ENCODE results near the gene BAG1.

Gene BAG1

GRCh38 chr9:33289936-33290246, 25.4 kb upstream of the BAG1 start:
- H3K9me3 Mint-ChIP-seq: no peaks in the 10 kb centered on the region
- peaks cover 26% of the 10 kb centered on the region for H3K36me3 Mint-ChIP-seq
- no peaks in the 10 kb centered on the region for H3K27me3 Mint-ChIP-seq
- no peak for ATAC-seq
- H3K4me3 Mint-ChIP-seq: peak overlapping the region; percentile 92
- H3K27ac Mint-ChIP-seq: peak overlapping the region; percentile 98
- H3K4me1 Mint-ChIP-seq: peaks cover 33% of the 10 kb centered on the region

GRCh38 chr9:33289496-33289895, 25.0 kb upstream of the BAG1 start:
- H3K4me1 Mint-ChIP-seq: peaks cover 29% of the 10 kb centered on the region
- peak overlapping the region; percentile 98 for H3K27ac Mint-ChIP-seq
- H3K4me3 Mint-ChIP-seq: peak overlapping the region; percentile 92

GRCh38 chr9:33288828-33289483, 24.4 kb upstream of the BAG1 start:
- no peak for ATAC-seq
- peaks cover 19% of the 10 kb centered on the region for H3K36me3 Mint-ChIP-seq
- H3K9me3 Mint-ChIP-seq: no peaks in the 10 kb centered on the region
- no peaks in the 10 kb centered on the region for H3K27me3 Mint-ChIP-seq
- peak overlapping the region; percentile 98 for H3K27ac Mint-ChIP-seq
- peak overlapping the region; percentile 92 for H3K4me3 Mint-ChIP-seq
- peaks cover 26% of the 10 kb centered on the region for H3K4me1 Mint-ChIP-seq

More at GRCh38 chr9:33289496-33289895, 25.0 kb upstream of the BAG1 start:
- Mint-ChIP-seq H3K9me3 (no peaks in the 10 kb centered on the region), H3K36me3 (peaks cover 22% of the 10 kb centered on the region), H3K27me3 (no peaks in the 10 kb centered on the region)
- peak; percentile 3 for ATAC-seq

GRCh38 chr9:33288235-33288634, 23.7 kb upstream of the BAG1 start:
- Mint-ChIP-seq H3K27ac (peak overlapping the region; percentile 98), H3K36me3 (peaks cover 16% of the 10 kb centered on the region), H3K4me3 (no peak overlapping the region), H3K9me3 (no peaks in the 10 kb centered on the region), H3K27me3 (no peaks in the 10 kb centered on the region), H3K4me1 (peaks cover 22% of the 10 kb centered on the region)
- no peak for ATAC-seq

GRCh38 chr9:33287087-33287490, 22.6 kb upstream of the BAG1 start:
- peaks cover 15% of the 10 kb centered on the region for H3K4me1 Mint-ChIP-seq
- no peak for ATAC-seq
- H3K9me3 Mint-ChIP-seq: no peaks in the 10 kb centered on the region
- no peaks in the 10 kb centered on the region for H3K27me3 Mint-ChIP-seq
- peaks cover 16% of the 10 kb centered on the region for H3K36me3 Mint-ChIP-seq
- no peak overlapping the region for H3K27ac Mint-ChIP-seq
- H3K4me3 Mint-ChIP-seq: no peak overlapping the region

- no peaks in the 10 kb centered on the region for H3K27me3 Mint-ChIP-seq
- H3K9me3 Mint-ChIP-seq: no peaks in the 10 kb centered on the region
- peaks cover 21% of the 10 kb centered on the region for H3K36me3 Mint-ChIP-seq
Observed at GRCh38 chr9:33285502-33285901, 21.0 kb upstream of the BAG1 start.

GRCh38 chr9:33277484-33277883, 13.0 kb upstream of the BAG1 start:
- Mint-ChIP-seq H3K9me3 (no peaks in the 10 kb centered on the region), H3K4me3 (no peak overlapping the region), H3K36me3 (peaks cover 50% of the 10 kb centered on the region)

More at GRCh38 chr9:33285502-33285901, 21.0 kb upstream of the BAG1 start:
- no peak overlapping the region for H3K4me3 Mint-ChIP-seq
- ATAC-seq: no peak
- H3K4me1 Mint-ChIP-seq: peaks cover 8% of the 10 kb centered on the region
- H3K27ac Mint-ChIP-seq: no peak overlapping the region

GRCh38 chr9:33273972-33274328, 9.4 kb upstream of the BAG1 start:
- no peak for ATAC-seq
- Mint-ChIP-seq H3K27ac (no peak overlapping the region), H3K4me3 (no peak overlapping the region), H3K9me3 (no peaks in the 10 kb centered on the region), H3K36me3 (peaks cover 56% of the 10 kb centered on the region), H3K27me3 (no peaks in the 10 kb centered on the region), H3K4me1 (no peaks in the 10 kb centered on the region)

More at GRCh38 chr9:33277484-33277883, 13.0 kb upstream of the BAG1 start:
- no peaks in the 10 kb centered on the region for H3K27me3 Mint-ChIP-seq
- no peak overlapping the region for H3K27ac Mint-ChIP-seq
- peaks cover 7% of the 10 kb centered on the region for H3K4me1 Mint-ChIP-seq
- no peak for ATAC-seq

- Mint-ChIP-seq H3K4me1 (no peaks in the 10 kb centered on the region), H3K27me3 (no peaks in the 10 kb centered on the region), H3K36me3 (peaks cover 56% of the 10 kb centered on the region), H3K27ac (no peak overlapping the region), H3K4me3 (no peak overlapping the region), H3K9me3 (no peaks in the 10 kb centered on the region)
- no peak for ATAC-seq
Observed at GRCh38 chr9:33273266-33273971, 8.9 kb upstream of the BAG1 start.

GRCh38 chr9:33272061-33272460, 7.6 kb upstream of the BAG1 start:
- no peak for ATAC-seq
- Mint-ChIP-seq H3K9me3 (no peaks in the 10 kb centered on the region), H3K36me3 (peaks cover 51% of the 10 kb centered on the region), H3K27me3 (no peaks in the 10 kb centered on the region), H3K27ac (no peak overlapping the region), H3K4me1 (peaks cover 5% of the 10 kb centered on the region), H3K4me3 (no peak overlapping the region)

- H3K27me3 Mint-ChIP-seq: no peaks in the 10 kb centered on the region
- H3K4me1 Mint-ChIP-seq: peaks cover 23% of the 10 kb centered on the region
- ATAC-seq: no peak
- no peaks in the 10 kb centered on the region for H3K9me3 Mint-ChIP-seq
- H3K4me3 Mint-ChIP-seq: no peak overlapping the region
- peaks cover 48% of the 10 kb centered on the region for H3K36me3 Mint-ChIP-seq
- H3K27ac Mint-ChIP-seq: no peak overlapping the region
Observed at GRCh38 chr9:33270146-33270545, 5.6 kb upstream of the BAG1 start.

GRCh38 chr9:33267151-33267767, 2.8 kb upstream of the BAG1 start:
- Mint-ChIP-seq H3K36me3 (peaks cover 34% of the 10 kb centered on the region), H3K27me3 (no peaks in the 10 kb centered on the region), H3K4me1 (peaks cover 40% of the 10 kb centered on the region), H3K9me3 (no peaks in the 10 kb centered on the region), H3K27ac (peak overlapping the region; percentile 3), H3K4me3 (no peak overlapping the region)
- ATAC-seq: no peak

GRCh38 chr9:33265211-33265865, 830 bp upstream of the BAG1 start:
- Mint-ChIP-seq H3K9me3 (no peaks in the 10 kb centered on the region), H3K36me3 (peaks cover 20% of the 10 kb centered on the region), H3K4me3 (peak overlapping the region; percentile 90), H3K27ac (peak overlapping the region; percentile 93), H3K27me3 (no peaks in the 10 kb centered on the region), H3K4me1 (peaks cover 40% of the 10 kb centered on the region)
- no peak for ATAC-seq

- Mint-ChIP-seq H3K36me3 (peaks cover 31% of the 10 kb centered on the region), H3K4me1 (peaks cover 40% of the 10 kb centered on the region), H3K27ac (peak overlapping the region; percentile 93), H3K4me3 (peak overlapping the region; percentile 90), H3K27me3 (no peaks in the 10 kb centered on the region), H3K9me3 (no peaks in the 10 kb centered on the region)
- ATAC-seq: peak; percentile 28
Observed at GRCh38 chr9:33264003-33264472, 470 bp downstream of the BAG1 start.

All from stimulated activated memory B cell treated with anti-CD40 and anti-IgM and Interleukin-4, amounts not matched to agents 10 μg/mL and 1 μg/mL and 100 μg/mL, for 72 hours (primary cell).